GM21717 (cell line): ENCODE measurements around the gene ATL2.
"Not testable (repeated sequence)": the region's sequence is repeated elsewhere in the genome, so short reads cannot be mapped to it uniquely, and the experiment has no call there.

Experiments
- ATAC-seq: cut with Tn5 transposase; IDR thresholded peaks from one replicate; pipeline ENCODE4 v1.9.1; 2021; ENCODE audit warnings: mild to moderate bottlenecking, moderate library complexity; ENCODE audit not compliant: unreplicated experiment

Gene ATL2

GRCh38 chr2:38394041-38394440 is 17.0 kb upstream of the ATL2 start:
- no peak for ATAC-seq

GRCh38 chr2:38390947-38391346 is 13.9 kb upstream of the ATL2 start:
- no peak for ATAC-seq

DNA sequence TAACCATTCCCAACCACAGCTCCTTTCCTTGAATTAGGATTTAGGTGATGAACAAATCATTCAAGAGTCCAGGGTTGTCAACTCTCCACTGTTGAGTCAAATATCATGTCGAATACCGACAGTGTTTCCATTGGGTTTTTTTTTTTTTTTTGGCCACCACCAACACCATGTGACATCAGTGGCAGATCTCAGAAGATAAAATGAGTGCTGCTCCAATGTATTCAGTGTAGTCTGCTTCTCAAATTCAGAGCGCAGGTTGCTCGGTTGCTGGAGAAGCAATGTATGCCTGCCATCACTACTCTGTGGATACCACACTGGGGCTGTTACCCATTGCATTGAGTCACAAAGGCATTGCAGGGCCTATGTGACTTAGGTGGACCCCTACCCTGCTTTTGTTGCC is 10.8 kb upstream of the ATL2 start:
- no peak for ATAC-seq

- no peak for ATAC-seq
Observed at GRCh38 chr2:38386821-38387220, 9.7 kb upstream of the ATL2 start.

DNA sequence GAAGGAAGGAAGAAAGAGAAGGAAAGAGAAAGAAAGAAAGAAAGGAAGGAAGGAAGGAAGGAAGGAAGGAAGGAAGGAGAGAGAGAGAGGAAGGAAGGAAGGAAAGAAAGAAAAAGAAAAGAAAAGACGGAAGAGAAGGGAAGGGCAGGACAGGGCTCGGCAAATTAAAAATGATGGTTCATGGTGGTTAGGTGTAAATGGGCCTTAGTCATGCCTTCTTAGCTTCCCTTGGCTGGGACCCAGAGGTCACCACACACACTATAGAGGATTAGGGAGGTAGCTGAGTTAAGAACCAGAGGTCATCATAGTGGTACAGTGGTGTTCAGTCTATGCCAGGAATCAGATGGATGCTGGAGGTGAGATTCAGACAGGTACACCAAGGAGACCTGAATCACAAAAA is 9.3 kb upstream of the ATL2 start:
- no peak for ATAC-seq

- no peak for ATAC-seq
Observed at GRCh38 chr2:38384338-38384737, 7.3 kb upstream of the ATL2 start.

DNA sequence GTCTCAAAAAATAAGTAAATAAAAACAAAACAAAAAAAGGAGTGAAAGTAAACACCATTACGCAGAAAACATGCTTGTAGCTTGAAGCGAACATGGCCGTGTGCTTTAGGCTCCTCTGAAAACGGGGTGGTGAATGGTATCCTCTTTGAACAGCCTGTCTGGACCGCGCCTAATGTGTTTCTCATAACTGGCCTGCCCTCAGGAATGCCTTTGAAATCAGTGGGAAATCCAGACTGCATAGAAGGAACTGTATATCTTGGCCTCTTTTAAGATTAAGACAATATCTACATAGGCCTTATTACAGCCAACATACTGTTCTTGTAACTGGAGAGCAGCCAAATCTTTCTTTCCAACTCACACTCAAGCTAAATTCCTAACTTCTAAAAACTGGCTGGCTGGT is 6.7 kb upstream of the ATL2 start:
- ATAC-seq: not testable (repeated sequence)

DNA sequence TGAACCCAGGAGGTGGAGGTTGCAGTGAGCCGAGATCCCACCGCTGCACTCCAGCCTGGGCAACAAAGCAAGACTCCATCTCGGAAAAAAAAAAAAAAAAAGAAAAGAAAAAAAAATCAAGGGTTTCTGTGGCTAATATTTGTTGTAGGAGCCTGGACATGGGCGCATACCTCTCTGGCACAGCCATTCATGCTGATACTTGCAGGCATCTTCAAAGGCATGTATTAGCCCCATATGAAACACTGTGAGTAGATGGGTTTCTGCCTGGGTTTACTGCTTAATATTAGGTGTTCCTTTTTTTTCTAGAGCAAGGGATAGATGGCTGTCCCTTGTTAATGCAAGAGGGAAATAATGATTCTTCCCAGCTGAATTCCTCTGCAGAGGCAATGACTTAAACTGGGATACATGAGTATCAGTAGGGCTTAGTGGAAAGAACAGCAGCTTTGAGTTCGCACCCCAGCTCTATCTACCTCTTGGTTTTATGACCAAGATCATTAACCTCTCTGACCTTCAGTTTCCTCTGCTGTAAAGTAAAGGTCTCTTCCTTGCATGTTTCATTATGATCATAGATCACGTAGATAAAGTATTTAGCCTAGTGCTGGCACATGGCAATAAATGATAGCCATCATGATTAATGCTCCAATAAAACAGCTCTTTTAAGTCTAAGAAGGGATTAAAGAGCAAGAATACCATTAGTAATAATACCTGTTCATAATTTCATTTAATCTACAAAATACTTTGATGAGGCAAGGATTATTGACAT is 4.5 kb upstream of the ATL2 start:
- no peak for ATAC-seq

DNA sequence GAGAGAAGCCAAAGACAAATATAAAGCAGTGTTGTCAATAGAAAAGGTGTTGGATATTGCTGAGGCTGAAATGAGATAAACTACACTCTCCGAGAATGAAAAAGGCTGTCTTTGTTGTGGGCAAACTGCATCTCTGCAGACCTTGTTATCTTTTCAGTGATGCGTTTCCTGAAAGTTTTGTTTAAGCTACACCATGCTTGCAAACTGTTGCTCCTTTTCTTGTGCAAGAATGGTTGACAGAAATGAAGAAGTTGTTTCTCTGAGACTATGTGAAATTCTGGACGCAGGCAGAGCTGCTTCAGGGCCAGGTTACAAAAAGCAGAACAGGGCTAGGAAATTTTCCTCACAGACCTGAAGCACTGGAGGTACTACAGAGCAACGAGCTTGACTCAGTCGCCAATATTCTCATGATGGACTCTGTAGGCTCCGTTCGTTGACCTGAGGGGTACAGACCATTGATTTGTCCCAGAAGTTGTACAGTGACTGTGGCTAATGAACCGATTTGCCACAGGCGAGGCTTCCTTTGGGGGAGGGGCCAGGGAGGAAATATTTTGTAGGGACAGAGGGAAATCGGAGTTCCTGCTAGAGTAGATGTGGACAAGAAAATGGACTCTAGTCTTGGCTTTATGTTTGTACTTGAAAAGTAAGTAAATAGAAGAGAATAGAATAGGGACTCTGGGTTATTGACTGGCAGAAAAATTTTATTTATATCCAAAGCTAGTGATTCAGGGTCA is 3.5 kb upstream of the ATL2 start:
- no peak for ATAC-seq

GRCh38 chr2:38376346-38377049 is 575 bp downstream of the ATL2 start:
- ATAC-seq: peak; percentile 81

DNA sequence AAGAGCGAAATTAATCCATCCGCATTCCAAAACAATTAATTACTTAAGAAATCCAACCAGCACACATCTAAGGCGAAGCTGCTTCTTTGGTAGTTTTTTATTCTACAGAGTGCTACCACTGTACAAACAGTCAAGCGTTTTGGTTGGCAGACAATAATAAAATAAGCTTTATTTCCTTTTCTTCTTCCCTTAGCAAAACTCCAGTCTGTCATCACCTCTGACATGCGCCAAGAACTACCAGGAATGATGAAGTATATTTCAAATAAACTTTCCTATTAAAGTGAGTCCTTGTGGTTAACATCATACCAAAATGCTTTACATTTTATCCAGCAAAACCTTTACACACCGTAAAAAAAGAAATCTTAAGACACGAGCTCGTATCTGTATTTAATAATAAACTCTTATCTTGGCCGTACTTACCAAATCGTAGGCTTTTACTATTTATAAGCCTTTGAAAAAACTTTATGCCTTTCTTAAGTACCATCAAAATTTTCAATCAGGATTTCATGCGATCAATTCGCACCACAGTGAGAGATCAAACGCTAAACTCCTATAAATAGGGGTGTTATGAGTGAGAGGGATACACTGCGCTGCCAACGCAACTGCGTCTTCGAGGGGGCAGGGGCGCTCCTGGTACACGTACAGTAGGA is 1.3 kb downstream of the ATL2 start:
- ATAC-seq: peak; percentile 31

DNA sequence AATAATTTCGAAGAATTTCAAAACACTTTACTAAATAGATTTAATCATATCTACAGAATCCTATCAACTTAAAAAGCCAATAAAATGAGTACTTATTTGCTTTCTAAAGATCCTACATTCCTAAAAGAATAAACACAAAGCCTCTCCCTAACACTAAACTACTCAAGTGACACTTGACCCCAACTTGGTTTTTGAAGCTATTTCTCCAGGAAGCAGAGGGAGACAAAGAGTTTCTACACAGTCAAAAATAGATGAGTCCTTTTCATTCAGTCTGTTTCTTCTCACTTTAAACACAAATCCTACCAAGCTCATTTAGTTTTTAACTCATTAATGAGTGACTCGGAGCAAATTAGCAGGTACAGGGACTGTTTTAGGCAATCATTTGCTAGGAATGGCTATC is 2.1 kb downstream of the ATL2 start:
- no peak for ATAC-seq

DNA sequence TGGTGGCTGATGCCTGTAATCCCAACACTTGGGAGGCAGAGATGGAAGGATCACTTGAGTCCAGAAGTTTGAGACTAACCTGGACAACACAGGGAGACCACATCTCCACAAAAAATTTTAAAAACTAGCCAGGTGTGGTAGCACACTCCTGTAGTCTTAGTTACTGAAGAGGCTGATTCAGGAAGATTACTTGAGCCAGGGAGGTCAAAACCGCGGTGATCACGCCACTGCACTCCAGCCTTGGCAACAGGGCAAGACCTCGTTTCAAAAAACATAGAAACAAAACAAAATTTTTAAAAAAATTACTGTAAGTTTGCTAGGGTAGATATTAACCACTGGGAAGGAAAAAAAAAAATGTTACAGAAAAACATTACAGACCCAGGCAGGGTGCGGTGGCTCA is 5.8 kb downstream of the ATL2 start:
- no peak for ATAC-seq

DNA sequence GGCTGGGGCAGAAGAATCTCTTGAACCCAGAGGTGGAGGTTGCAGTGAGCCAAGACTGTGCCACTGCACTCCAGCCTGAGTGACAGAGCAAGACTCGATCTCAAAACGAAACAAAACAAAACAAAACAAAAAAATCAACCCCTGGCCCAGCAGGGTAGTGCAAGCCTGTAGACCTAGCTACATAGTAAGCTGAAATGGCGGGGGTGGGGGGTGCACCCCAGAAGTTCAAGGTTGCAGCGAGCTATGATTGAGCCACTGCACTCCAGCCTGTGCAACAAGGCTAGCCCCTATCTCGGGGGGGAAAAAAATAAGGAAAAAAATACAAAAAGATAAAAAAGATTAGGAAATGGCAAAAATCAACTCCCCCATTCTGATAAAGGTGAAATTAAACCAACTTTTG is 6.4 kb downstream of the ATL2 start:
- ATAC-seq: no peak

GRCh38 chr2:38362232-38362631 is 14.8 kb downstream of the ATL2 start:
- ATAC-seq: no peak

GRCh38 chr2:38360177-38360576 is 16.9 kb downstream of the ATL2 start:
- no peak for ATAC-seq

- ATAC-seq: no peak
Observed at GRCh38 chr2:38353402-38353801, 23.7 kb downstream of the ATL2 start.

DNA sequence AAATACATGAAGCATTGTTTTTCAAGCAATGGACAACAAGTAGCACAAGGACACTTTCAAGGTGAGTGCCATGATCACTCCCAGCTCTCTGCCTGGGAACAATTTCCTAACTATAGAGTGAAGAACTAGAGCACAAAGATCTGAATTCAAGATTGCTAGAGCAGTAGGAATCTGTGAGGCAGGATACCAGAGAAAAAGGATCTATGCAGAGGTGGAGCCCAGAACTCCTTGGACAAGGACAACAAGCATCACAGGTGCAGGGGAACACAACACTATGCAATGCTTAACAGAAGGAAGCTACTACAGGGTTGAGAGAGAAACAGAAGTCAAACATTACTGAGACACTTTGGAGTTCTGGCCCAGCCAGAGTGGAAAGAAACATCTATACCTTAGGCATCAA is 24.7 kb downstream of the ATL2 start:
- no peak for ATAC-seq

DNA sequence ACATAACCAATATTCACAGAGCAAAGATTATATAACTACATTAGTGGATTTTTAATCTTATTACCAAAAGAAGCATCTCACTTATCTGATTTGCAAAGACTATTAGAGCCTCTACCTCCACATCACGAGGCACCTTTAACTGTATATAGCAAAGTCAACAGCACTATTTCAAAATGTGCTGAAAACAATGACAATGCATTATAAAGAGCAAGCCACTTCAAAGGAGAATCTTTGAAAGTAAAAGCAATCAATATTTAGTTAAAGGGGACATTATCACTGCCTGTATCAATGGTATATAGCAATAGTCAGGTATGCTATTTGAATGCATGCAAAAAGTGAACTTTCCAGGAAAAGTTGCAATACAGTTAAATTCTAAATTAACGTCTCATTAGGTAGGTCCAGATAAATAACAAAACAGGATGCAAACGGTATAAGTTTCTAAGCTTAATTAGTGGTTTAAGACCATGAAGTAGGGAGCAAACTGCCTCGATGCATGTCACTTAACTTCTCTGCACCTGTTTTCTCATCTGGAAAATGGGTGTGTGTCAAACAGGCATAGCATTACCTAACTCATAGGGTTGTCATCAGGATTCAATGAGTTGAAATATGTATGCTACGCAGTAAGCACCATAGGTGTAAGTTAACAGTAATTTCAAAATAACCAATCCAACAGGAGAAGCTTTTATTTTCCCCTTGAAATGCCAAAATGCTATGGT is 31.6 kb downstream of the ATL2 start:
- no peak for ATAC-seq

DNA sequence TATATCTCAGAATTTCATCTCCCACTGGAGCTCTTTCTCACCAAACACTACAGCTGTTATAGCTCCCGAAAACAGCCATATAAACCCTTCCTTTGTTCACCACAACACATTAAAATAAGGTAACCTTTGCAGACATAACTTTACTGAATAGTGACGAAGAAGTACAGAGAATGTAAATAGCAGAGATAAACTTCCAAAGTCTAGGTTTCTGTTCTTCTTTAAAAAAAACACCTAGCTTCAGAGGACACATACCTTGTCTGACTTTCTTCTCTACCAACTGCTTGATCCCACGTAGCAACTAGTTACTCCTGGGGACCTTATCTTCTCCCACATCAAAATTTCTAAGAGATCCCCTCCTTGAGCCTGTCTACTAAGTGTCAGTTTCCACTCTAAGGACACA is 32.3 kb downstream of the ATL2 start:
- no peak for ATAC-seq

- ATAC-seq: no peak
Observed at GRCh38 chr2:38343212-38343611, 33.9 kb downstream of the ATL2 start.
